HG03575 (cell line): ENCODE data around the gene PRSS22.

Experiments
- ATAC-seq: cut with Tn5 transposase; IDR thresholded peaks from one replicate; pipeline ENCODE4 v1.9.1; 2021; ENCODE audit not compliant: unreplicated experiment, insufficient number of reproducible peaks, low FRiP score; ENCODE audit errors: extremely low read depth

Gene PRSS22

DNA sequence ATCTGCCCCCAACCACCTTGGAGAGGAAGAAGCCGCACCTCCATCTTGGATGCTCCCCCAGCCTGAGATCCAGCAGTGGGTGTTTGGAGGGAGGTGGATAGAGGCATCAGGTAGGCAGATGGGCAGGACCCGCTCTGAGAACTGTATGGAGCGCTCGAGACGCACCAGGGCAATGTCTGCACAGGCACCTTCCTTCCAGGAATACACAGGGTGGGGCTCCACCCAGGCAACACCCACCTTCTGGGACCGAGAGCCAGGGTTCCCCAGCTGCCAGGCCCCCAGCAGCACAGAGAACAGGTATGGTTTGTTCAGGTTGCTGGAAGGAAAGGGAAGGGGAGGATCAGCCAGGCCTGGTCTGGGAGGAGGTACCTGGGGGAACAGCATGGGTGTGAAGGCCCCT, 2.4 kb downstream of the PRSS22 start:
- ATAC-seq = no peak

DNA sequence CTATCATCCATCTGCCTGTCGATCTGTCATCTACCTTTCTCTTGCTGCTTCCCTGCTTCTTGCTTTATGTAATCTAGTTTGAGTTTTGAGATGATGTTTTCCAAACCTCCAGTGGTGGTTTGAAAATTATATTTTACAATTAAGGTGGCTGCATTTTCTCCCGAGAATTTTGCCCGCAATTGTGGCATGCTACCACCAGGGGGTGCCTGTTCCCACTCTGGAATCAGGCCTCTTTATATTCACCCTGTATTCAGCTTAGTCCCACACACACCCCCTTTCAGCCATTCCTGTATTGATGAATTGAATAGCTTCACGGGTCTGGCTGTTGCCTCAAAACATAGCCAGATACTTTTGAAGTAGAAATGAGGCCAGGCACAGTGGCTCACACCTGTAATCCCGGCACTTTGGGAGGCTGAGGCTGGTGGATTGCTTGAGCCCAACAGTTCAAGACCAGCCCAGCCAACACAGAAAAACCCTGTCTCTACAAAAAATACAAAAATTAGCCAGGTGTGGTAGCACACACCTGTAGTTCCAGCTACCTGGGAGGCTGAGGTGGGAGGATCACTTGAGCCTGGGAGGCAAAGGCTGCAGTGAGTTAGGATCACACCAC, 3.2 kb downstream of the PRSS22 start:
- no peak for ATAC-seq

DNA sequence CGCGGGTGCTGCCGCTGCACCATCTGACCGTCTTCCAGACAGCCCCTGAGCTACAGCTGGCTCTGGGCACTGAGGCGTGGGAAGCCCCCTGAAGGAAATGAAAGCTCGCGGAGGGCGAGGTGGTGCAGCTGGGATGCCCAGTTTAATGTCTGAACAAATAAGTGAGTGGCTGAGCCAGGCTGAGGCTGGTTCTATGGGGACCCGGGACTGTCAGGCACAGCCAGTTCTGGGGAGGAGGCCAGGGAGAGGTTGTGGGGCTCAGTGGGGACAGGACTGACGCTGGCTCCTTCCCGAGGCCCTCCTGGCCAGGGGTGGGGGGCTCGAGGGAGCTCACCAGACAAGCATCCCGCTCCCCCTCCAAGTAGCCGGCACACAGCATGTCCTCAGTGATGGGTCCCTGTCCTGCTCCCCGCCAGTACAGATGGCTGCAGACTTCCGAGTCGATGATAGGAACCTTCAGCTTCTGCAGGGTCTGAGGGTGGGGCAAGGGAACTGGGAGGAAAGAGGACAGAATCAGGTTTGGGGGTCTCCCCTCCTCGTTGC, 4.4 kb downstream of the PRSS22 start:
- ATAC-seq = no peak

DNA sequence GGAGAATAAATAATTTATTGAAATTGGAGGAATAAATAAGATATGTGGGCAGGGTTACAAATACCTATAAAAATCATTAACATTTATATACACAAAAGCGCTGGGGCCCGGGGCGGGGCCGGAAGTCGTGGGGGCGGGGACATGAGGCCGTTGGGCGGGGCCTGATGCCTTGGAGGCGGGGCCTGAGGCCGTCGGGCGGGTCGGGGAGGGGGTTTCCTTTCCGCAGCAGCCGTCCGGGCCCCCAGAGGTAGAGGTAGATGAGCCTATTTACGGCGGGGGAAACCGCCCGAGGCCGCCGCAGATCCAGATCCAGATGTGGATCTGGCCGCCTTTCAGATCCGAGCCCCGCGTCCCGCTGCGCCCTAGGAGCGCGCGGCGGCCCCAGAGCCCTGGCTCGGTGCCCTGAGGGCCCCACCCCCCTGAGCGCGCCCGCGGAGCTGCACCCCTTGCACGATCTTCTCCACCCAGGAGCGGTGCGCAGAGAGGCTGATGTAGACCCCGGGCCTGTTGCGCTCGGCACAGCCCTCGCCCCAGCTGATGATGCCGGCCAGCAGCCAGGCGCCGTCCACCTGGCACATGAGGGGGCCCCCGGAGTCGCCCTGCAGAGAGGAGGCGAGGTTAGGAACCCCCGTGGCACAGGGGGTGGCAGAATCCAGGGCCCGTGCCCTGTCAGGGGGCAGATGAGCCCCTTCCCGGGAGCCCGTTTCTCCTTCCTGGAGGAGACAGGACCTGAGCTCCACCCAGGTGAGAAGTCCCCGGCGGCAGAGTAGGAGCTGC, 5.1 kb downstream of the PRSS22 start:
- ATAC-seq = no peak

DNA sequence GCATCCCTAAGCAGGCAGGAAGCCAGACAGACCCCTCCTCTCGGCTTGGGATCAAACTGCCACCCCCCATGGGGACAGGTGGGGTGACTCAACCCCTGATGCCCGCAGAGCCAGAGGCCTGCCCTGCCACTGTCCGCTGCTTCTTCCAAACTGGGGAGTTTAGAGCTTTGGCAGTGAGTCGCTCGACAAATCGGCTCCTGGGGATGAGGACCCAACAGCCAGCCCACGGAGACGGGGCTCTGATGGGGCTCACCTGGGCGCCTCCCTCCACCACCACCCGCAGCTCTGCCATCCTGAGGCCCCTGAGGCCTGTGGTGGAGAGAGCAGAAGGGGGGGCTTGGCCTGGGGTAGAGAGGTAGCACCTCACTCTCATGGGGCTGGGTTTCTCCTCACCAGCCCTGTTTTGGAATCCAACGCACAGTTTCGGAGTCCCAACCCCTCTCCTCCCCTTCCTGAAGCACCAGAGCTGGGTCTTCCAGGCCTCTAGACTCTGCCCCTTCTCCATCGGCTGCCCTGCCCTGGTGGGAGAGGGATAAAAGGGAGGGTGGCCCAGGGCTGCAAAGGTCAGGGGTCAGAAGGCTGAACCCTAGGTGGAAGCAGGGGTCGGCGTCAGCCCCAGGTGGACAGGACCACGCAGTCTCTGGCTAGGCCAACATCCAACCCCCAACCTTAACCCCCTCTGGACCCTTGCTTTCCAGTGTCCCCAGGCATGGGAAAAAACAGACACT, 5.8 kb downstream of the PRSS22 start:
- no peak for ATAC-seq

DNA sequence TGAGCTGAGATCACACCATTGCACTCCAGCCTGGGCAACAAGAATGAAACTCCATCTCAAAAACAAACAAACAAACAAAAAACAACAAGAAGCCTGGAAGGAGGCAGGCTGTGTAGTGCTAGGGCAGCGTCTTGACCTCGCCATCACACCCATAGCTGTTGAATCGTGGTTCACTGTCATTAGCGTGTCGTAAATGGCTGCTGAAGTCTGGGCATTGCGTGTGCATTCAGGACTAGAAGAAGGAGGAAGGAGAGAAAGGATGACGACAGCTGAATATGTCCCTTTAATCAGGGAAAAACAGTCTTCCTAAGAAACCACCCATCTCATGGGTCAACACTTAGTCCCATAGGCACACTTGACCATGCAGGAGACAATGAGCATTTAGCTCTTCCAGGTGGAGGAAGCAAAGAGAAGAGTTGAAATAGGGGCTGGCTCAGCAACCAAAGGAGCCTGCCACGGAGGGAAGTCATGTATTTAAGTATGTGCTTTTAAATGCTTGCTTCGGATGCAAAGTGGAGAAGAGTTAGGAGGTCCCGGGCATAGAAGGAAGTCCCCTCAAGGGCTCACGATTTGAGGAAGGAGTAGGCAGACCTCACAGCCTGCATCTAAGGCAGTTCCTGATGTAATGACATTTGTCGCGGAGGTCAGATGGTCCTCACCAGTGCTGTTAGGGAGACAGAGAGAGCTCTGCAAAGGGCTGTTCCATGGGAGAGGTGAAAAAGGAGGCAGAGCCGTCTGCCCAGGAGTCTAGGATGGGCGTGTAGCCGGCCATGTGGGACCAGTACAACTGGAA, 8.8 kb downstream of the PRSS22 start:
- no peak for ATAC-seq

DNA sequence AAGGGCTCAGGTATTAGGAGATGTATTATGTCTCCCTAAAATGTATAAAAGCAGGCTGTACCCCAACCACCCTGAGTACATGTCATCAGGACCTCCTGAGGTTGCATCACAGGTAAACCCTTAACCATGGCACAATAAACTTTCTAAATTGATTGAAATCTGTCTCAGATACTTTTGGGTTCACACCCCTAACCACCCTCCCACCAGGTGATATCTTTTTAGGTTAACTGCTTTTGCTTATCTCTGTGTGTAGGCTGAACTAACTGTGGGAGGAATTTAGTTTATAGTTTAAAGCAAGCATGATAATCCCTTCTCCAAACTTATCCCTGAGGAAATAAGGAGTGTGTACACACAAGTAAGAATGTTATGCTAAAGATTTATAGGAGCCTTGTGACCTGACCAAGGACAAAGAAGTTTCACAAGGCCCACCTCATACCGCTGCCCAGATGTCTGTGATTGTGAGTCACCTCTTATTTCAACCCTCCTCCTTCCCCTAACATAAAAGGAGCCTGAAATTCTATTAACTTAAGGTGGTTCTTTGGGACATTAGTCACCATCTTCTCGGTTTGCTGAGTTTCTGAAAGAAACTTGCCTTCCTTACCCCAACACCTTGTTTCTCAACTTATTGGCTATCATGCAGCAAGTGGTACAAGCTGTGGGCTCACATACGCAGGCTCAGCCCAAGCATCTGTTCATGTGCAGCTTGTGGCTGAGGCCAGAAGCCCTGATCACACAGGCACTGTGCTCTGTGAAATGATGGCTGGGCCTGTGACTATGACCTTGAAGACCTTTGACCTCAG, 11.3 kb downstream of the PRSS22 start:
- no peak for ATAC-seq

DNA sequence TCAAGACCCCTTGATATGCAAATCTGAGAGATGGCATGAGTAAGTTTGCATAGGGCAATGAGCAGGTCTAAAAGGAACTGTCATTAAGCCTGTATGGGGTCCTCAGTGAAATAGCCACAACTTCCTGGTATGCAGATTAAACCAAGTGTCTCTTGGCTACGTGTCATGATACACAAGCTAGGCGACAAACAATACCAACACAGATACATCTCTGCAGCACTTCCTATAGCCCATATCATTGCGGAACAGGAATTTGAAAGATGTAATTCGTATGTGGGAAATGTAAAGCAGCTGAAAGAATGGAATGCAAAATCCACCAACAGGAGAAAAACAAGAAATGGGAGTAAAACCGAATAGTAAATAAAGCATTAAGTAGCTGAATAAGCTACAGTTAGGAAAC, 12.9 kb downstream of the PRSS22 start:
- no peak for ATAC-seq

DNA sequence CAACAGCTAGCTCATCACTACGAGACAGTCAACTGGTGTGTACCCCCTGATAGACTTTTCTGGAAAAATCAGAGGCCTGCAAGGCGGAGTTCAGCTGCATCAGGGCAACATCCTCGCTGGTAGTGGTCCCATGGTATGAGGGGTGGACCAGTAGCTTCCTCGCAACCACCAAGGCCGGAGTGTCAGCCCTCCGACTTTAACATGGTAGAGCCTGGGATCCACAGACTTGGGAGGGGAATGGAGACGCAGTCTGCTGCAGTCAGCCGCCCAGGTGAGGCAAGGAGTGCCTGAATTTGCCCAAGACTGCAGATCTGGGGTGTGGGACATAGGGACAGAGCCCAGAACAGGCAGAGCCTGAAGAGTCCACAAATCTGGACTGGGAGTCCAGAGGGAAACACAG, 14.4 kb downstream of the PRSS22 start:
- ATAC-seq = no peak

DNA sequence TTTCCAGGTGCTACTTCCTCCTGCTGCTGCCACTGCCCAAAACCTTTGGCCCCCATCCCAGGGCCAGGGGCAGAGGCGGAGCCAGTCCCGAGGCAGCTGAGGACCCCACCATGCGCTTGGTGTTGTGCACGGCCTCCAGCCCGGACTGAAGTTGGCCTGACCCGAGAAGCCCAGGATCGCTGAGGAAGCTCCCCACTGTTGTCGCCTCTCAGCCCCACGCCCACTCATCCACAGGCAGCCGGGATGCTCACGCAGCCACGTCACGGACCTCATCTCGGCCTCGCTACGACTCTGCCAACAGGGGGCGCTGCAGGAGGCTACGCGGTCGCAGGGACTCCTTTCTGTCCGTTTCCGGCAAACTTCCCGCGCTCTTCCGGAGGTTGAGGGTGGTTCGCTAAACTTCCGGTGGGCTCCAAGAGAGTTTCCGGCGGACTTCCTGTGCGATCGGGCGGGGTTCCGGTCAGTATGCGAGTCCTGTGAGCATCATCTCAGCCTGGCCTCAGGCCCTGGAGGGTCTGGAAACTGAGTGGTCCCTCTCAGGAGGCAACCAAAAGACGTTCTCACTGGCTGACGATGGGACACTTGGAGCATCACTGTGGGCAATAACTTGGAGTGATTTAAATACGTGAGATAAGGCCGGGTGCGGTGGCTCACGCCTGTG, 15.5 kb downstream of the PRSS22 start:
- ATAC-seq = no peak

DNA sequence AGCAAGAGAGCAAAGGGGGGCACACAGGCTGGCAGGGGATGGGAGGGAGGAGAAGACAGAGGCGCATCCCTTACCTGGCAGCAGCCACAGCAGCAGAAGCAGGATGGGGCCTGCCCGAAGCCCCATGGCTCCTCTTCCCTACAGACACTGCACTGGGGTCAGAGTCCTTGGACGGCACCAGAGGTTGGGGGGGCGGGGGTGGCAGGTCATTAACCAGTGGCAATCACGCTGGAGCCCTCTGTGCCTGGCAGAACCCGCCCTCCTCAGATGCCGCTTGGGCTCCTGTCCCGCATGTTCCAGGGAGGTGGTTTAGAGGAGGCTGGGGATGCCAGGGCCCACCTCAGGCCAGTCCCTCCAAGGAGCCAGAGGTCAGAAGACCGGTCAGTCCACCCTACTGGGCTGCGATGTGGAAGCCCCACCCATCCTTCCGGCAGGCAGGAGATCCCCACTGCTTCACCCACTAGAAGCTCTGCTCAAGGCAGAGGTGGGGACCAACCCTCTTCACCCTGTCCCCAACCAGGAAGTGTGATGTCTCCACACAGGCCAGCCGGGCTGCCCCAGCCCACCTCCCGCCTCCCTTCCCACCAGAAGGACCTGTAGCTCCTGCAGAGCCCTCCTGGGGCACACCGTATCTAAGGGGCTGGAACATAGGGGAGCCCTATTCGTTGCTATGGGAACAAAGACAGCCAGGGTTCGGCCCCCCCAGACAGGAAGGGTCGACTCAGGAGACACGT, 16.2 kb downstream of the PRSS22 start:
- ATAC-seq = no peak

DNA sequence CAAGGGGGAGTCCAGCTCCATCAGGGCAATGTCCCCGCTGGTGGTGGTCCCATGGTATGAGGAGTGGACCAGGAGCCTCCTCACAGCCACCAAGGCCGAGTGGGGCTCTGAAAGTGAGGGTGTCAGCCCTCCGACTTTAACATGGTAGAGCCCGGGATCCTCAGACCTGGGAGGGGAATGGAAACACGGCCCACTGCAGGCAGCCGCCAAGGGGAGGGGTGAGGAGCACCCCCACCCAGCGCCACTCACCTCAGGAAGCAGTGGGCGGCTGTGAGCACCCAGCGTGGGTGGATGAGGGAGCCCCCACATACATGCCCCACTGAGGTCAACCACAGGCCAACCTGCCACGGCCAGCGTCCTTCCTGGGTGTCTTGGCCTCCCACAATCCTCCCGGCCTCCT, 17.1 kb downstream of the PRSS22 start:
- no peak for ATAC-seq

DNA sequence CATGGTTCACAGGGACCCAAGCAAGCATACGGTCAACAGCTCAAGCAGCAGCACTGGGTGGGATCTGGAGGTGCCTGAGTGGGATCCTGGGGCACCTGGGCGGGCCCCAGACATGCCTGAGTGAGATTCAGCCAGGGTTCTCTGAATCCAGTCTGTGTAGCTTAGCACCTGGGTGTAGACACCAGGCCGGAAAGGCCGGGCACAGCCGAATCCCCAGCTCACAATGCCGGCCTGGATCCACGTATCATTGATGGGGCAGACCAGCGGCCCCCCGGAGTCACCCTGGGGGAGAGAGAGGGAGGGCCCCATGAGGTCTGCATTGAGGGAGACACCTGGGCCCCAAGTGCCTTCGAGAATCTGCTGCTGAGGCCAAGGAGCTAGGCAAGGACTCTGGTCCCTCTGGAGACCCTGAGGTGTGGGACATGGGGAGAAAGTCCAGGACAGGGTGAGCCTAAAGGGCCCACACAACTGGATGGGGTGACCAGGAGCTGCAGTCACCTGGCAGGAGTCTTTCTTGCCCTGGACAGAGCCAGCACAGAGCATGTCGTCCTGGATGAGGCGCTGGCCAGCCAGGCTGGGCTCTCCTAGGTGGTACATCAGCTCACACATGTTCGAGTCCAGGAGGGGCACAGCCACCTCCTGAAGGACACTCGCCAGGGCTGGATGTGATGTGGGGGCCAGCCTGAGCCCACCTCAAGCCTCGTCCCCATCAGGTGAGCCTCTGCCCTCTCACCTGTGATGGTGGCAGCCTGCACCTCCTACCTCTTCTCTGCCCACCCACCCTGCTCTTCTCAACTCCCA, 18.1 kb downstream of the PRSS22 start:
- no peak for ATAC-seq

DNA sequence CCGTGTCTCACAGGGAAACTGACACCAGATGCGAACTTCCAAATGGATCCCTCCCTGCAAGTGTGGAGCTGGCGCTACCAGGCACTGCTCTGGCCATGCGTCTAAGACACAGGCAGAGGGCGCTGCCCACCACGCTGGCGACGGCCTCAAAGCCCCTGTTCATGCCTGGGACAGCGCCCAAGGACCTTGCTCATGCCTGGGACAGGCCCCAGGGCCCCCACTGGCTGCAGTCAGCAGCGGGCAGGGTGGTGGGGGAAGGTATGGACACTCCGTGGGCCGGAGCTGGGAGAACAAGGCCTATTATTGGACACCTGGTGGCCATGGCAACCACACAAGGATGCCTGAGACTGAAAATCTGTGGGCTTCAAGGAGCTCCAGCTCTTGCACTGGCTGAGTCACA, 19.0 kb downstream of the PRSS22 start:
- ATAC-seq = no peak

DNA sequence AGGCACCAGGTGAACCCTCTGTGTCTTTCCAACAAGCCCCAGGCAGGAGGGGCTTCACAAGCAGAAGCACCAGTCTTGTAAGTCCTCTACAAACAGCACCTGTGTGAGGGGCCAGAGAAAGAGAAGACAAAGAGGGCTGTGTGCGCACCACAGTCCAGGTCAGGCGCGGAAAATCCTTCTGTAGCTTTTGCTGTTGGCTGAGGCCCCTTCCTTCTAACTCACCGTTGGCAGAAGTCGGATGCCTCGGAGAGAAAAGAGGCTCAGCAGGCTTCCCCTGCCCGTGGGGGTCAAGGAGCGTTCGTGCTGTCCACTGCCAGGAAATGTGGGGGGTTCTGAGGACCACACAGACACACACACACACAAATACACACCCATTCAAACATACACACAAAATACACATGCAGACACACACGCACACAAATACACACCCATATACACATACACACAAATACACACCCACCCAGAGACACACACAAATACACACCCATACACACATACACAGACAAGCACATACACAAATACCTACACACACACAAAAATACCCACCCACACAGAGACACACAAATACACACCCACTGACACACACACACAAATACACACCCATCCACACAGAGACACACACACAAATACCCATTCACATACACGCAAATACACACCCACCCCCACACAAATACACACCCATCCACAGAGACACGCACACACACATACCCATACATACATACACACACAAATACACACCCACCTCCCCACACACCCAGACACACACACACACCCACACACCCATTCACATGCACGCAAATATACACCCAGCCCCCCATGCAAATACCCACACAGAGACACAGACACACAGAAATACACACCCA, 21.1 kb downstream of the PRSS22 start:
- ATAC-seq = no peak
